GM19467 (cell line): ENCODE measurements around the gene PRKN.

Experiments
- ATAC-seq: cut with Tn5 transposase; IDR thresholded peaks from one replicate; pipeline ENCODE4 v1.9.1; 2021; ENCODE audit warnings: mild to moderate bottlenecking, moderate library complexity; ENCODE audit not compliant: unreplicated experiment

PRKN gene

GRCh38 chr6:162078667-162079066 is 648.9 kb downstream of the PRKN start:
- no peak for ATAC-seq

DNA sequence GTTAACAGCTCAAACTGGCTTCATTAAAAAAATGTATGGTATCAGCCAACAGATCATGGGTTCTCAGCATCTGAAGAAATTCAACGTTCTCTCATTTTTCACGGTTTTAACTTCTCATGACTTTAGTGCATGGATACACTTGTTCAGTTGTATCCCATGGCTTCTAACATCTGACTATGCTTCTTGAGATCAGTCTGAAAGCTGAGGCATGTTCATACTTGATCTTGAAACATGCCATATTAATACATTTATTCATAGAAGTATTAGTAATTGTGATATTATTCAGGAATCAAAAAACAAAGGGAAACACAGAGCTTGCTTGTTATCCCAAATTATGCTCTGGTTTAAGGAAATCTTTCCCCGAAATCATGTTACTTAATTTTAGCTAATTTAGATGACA is 649.4 kb downstream of the PRKN start:
- no peak for ATAC-seq

GRCh38 chr6:162076816-162077215 is 650.8 kb downstream of the PRKN start:
- no peak for ATAC-seq

GRCh38 chr6:162074641-162075275 is 652.8 kb downstream of the PRKN start:
- ATAC-seq, result no peak

DNA sequence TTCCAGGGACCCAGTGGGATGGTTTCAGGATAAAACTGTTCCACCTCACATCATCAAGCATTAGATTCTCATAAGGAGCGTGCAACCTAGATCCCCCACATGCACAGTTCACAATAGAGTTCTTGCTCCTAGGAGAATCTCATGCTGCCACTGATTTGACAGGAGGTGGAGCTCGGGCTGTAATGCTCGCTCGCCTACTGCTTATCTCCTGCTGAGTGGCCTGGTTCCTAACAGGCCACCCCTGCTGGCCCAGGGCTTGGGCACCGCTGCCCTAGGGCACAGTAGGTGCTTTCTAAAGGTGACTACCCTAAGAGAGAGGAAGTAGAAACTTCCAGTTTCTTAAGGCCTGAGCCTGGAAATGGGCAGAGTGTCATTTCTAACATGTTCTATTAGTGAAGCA is 656.9 kb downstream of the PRKN start:
- ATAC-seq, result no peak

GRCh38 chr6:162069995-162070394 is 657.6 kb downstream of the PRKN start:
- no peak for ATAC-seq

- no peak for ATAC-seq
Measured at GRCh38 chr6:162068340-162068739, 659.2 kb downstream of the PRKN start.

DNA sequence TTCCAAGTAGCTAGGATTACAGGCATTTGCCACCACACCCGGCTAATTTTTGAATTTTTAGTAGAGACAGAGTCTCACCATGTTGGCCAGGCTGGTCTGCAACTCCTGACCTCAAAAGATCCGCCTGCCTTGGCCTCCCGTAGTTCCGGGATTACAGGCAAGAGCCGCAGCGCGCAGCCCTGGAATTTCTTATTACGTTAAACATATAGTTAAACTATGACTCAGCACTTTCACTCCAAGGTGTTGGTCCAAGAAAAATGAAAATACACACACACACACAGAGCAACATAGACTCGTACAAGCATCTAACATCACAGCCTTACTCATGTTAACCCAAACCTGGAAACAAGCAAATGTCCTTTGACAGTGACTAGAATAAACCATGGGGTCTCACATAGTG is 663.9 kb downstream of the PRKN start:
- ATAC-seq, result no peak

- no peak for ATAC-seq
Measured at GRCh38 chr6:162058281-162058875, 669.2 kb downstream of the PRKN start.

GRCh38 chr6:162056745-162057144 is 670.8 kb downstream of the PRKN start:
- ATAC-seq, result no peak

DNA sequence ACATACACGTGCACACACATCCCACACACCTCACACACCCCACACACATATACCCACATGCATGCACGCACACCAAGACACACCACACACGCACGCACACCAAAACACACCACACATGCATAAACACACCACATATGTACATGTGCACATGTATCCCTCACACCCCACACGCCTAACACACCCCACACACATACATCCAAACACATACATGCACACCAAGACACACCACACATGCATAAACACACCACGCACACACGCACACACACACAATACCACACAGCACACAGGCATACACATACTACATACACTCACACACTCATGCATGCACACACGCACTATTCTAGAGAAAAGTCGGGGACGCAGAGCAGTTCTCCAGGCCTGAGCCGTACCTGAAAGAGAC is 671.5 kb downstream of the PRKN start:
- no peak for ATAC-seq

DNA sequence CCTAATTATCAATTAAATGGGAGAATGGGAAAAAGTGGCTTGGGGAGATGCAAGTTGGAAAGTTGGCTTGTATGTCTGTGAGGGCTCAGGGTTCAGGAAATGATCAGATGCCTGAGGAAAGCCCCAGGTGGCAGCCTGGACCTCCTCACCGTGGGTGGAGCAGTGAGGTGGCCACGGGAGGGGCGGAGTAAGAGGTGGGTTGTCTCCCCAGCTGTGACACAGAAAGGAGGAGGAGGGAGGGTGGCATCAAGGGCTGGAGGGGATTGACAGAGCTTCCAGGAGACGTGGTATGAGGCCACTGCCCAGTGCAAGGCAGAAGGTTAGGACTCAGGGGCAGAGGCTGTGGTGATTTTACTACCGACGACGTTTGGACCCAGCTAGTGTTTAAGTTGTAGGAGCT is 672.2 kb downstream of the PRKN start:
- ATAC-seq, result no peak

DNA sequence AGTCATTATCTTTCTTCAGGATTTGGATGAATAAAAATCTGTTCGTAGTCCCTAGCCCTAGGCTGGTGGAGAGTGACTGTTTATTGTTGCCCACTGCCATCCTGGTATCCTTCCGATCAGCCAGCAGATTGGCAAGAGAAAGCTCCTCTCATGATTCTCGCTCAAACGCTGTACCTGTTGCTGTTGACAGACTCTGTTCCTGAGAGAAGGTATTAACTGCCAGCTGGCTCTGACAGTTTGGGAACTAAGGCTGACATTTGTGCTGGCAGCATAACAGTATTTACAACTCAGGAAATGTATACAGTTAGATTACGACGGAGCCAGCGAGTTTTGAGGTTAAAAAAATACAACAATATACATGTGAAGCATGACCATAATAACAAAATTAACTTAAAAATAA is 674.5 kb downstream of the PRKN start:
- ATAC-seq, result no peak

DNA sequence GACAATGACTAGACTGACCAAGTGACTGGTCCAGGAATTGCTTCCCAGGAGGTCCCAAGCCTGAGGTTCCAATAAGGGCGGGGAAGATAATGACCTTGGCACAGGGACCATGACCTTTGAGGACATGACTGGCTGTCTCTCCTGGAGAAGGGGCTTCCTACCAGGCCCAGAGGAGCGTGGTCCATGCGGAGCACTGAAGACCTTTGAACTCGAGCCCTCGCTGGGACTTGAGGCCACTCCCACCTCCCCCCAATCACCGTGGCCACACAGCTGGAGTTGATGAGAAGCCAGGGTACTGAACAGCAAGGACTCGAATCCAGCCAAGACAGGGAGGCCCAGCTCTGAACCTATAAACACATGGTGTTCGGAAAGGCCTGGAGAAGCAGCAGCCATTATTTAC is 677.0 kb downstream of the PRKN start:
- no peak for ATAC-seq

DNA sequence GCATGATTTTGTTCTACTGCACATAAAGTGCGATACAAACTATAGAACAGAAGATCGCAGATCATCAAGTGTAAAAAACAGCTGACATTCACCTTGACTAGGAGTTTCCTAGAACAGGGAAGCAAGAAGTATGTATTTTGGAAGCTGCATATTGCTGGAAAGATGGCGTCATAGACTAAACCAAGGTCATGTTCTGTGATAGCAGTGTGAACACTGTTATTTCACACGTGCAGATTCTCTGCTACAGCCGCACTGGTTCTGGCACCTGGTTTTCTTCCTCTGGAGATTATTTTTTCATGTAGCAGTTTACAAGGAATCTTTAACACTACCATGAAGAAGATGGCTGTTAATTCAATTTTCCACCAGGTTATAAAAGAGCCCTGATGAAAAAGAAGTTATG is 681.2 kb downstream of the PRKN start:
- ATAC-seq, result no peak

DNA sequence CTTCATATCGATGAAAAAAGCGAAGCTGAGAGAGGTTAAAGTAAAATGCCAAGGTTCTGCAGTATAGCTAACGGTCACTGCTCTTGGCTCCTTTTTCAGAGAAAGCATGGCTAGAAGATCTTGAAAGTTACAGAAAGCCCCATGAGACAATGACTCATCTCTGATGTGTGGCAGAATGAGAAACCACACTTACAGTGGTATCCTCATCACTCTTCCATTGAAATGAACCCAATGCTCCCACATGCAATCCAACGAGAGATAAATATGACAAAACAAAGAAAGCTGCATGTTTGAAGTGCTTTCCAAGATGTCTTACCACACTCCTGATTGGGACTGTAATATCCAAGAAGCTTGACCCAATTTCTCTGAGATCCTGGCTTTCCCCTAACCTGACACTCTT is 694.9 kb downstream of the PRKN start:
- ATAC-seq, result no peak

DNA sequence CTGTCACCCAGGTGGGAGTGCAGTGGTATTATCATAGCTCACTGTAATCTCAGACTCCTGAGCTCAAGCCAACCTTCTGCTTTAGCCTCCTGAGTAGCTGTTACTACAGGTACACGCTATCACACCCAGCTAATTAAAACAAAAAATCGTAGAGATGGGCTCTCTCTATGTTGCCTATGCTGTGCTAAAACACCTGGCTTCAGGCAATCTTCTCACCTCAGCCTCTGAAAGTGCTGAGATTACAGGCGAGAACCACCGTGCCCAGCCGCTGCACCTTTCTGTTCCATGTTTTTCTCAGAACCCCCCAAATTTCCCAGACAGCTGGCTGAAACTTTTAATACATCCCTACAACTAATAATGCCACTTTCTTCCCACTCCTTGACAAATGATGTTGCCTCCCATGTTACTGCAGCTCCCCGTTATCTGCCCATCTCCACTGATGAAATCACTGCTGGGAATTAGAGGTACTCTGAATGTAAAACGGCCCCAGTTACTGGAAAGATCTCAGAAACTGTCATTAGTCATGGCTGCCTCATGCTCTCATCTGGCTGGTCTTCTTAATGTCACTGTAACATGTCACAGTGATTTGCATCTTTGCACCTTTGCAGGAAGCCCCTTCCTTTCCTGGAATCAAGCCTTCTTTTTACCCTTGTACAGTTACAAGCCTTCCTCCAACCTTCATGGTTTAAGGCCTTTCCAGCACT is 697.5 kb downstream of the PRKN start:
- ATAC-seq, result no peak

DNA sequence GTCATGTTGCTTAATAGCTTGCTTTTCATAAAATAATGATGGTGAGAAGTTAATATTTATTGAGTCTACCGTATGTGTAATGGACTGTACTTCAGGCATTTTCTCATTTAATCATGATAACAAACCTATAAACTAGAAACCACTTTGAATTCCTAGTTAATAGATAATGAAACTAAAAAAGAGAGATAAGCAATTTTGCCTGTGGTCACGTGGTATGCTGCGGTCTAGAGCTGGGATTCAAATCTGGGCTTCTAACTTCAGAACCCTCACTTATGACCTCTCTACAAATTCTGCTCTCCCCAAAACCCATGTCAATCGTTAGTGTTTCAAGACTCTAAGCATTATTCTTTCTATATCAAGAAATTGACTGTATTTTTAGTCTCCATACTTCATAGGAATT is 700.7 kb downstream of the PRKN start:
- no peak for ATAC-seq

DNA sequence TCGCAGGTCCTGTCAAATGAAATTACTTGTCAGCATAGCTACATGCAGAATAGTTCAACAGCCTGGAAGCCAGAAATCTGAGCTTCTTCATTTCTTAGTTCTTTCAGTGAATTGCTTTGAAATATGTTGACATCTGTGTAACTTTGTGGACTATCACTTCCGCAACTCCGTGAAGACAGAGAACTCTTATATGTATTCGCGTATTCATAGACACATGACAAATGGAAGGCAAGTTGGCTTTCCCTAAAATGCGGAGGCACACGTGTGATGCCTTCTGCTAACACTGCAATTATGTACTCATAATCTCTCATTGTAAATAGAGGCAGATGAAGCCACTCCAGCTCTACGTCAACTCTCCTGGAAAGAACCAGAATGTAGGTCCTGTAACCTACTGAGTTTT is 701.5 kb downstream of the PRKN start:
- no peak for ATAC-seq

DNA sequence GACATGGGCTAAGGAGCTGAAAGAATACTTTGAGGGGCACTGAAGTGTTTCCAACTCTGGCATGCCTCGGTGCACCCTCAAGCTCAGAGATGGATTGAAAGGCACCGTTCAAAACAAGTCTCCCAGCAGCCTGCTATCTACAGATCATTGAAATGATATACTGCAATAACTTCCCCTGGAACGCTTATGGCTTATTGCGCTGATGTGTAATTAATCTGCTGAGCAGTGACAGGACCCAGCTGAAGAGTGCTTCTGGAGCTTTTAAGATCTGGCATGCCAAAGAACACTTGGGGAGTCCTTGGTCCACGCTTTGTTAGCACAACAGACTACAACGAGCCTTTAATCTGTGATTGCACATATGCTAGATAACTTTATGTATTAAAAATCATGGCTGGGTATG is 708.2 kb downstream of the PRKN start:
- ATAC-seq, result no peak

DNA sequence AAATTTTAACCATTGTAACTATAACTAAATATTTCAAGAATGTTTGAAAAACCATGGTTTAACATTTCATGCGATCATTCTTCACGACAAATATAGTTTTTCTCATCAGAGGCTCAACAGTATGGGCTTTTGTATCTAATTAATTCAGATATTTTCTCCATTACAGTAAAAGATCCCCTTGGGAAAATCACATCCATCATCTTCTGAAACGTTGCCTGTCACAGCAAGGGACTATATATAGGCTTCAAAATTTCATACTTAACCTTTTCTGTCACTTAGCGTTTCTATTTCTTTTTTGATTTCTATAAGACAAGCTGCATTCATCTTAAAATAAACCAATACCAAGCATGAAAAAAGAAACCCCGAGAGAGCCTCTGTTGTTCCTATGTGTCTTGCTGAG is 710.0 kb downstream of the PRKN start:
- ATAC-seq, result no peak

- ATAC-seq, result no peak
Measured at GRCh38 chr6:162014069-162014811, 713.3 kb downstream of the PRKN start.
